IPS-NIHi11 (cell line): ENCODE data around the gene HOXB1.
"Not testable (repeated sequence)": the region's sequence is repeated elsewhere in the genome, so short reads cannot be mapped to it uniquely, and the experiment has no call there.

Source experiments
- DNase-seq: peaks from one replicate; pipeline ENCODE4 v3.0.0; 2012; ENCODE audit warnings: mixed read lengths, low spot score

HOXB1 gene

GRCh38 chr17:48543107-48543853 lies 12.5 kb upstream of the HOXB1 start:
- peak; percentile 66 for DNase-seq

- no peak for DNase-seq
Measured at GRCh38 chr17:48542698-48543106, 11.9 kb upstream of the HOXB1 start.

- DNase-seq, result no peak
Measured at GRCh38 chr17:48542114-48542656, 11.4 kb upstream of the HOXB1 start.

GRCh38 chr17:48541577-48542113 lies 10.8 kb upstream of the HOXB1 start:
- DNase-seq, result no peak

GRCh38 chr17:48541036-48541576 lies 10.3 kb upstream of the HOXB1 start:
- DNase-seq, result no peak

- no peak for DNase-seq
Measured at GRCh38 chr17:48540213-48540612, 9.4 kb upstream of the HOXB1 start.

- DNase-seq, result no peak
Measured at GRCh38 chr17:48539177-48539576, 8.4 kb upstream of the HOXB1 start.

- DNase-seq, result no peak
Measured at GRCh38 chr17:48537316-48537715, 6.5 kb upstream of the HOXB1 start.

GRCh38 chr17:48535793-48536559 lies 5.2 kb upstream of the HOXB1 start:
- DNase-seq, result not testable (repeated sequence)

GRCh38 chr17:48532261-48532660 lies 1.4 kb upstream of the HOXB1 start:
- no peak for DNase-seq

- DNase-seq, result no peak
Measured at GRCh38 chr17:48530208-48530886, 464 bp downstream of the HOXB1 start.

- DNase-seq, result no peak
Measured at GRCh38 chr17:48529683-48530009, 1.2 kb downstream of the HOXB1 start.

- DNase-seq, result no peak
Measured at GRCh38 chr17:48528936-48529682, 1.7 kb downstream of the HOXB1 start.

GRCh38 chr17:48528153-48528935 lies 2.5 kb downstream of the HOXB1 start:
- no peak for DNase-seq

GRCh38 chr17:48527547-48527932 lies 3.3 kb downstream of the HOXB1 start:
- peak; percentile 32 for DNase-seq

GRCh38 chr17:48526608-48527546 lies 3.9 kb downstream of the HOXB1 start:
- peak; percentile 59 for DNase-seq

GRCh38 chr17:48523010-48523409 lies 7.8 kb downstream of the HOXB1 start:
- DNase-seq, result no peak

GRCh38 chr17:48522031-48522653 lies 8.7 kb downstream of the HOXB1 start:
- DNase-seq, result no peak

- peak; percentile 55 for DNase-seq
Measured at GRCh38 chr17:48520631-48521079, 10.2 kb downstream of the HOXB1 start.
